CD4-positive, alpha-beta T cell treated with Interleukin-4 for 4 hours (primary cell): Measurements from ENCODE around the gene RFTN2.
"Not testable (repeated sequence)": the region's sequence is repeated elsewhere in the genome, so short reads cannot be mapped to it uniquely, and the experiment has no call there.

Experiments
- DNase-seq: peaks from one replicate; pipeline ENCODE4 v3.0.0-alpha.2; 2020

RFTN2 gene, protein sequence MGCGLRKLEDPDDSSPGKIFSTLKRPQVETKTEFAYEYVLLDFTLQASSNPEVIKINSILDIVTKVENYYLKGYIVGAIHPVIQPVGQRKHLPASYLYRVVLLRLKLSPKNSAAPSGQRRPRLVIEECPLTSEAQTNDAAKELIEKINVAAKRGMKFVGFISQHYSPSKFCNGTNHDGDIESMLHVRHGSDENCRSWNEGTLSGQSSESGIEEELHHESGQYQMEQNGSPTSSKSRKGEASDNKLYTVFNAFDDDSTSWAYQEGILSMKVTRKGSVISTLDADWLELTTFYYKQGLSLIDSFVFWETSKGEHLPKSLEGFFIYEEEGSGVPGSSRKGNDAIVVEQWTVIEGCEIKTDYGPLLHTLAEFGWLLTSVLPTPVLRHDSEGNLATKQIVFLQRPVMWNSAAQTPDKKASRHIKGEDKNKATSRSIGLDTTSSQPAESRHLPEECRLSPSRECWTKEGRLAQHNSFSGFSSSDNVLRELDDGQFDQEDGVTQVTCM

GRCh38 chr2:197675246-197675645, at the start of gene RFTN2:
Gene RFTN2 (minus strand): TSS chr2:197675587. CDS start chr2:197675458, 129 bp downstream.
- no peak for DNase-seq

DNA sequence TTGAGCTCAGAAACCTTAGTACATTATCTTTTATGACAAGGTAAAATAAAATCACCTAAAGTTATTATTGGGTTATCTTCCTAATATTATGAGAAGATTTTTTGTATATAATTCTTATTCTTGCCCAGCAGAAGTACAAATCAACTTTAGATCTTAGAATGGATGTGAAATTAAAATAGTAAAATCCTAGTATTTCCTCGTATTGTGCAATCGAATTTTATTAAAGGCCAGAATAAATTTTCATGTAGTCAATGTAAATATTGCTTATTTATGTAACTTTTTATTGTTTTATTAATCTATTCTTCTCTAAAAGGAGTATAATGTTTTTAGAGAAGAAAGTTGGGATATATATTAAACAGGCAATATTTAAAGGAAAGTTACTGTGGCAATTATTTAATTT, 42.5 kb upstream of the RFTN2 start:
- no peak for DNase-seq

- DNase-seq: no peak
Observed at GRCh38 chr2:197713271-197713670, 37.9 kb upstream of the RFTN2 start.

DNA sequence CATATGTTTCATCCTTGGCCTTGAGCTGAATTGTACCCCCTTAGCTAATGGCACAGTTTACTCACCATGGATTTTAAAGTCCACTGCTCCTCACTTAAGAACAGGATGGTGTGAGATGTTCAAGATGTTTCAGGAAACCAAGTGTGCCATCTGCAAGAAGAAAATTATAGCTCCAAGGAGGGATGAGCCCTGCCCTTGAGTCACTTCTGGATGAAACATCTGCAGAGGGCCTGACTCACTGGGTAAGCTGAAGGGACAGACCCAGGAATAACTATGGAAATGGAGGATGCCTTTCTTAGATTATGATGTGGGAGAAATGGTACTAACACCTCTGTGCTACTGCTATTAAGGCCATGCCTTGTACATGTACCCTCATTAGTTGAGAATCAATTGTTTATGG, 36.2 kb upstream of the RFTN2 start:
- DNase-seq: no peak

GRCh38 chr2:197710424-197711042, 35.1 kb upstream of the RFTN2 start:
- DNase-seq: no peak

GRCh38 chr2:197709140-197709539, 33.8 kb upstream of the RFTN2 start:
- not testable (repeated sequence) for DNase-seq

DNA sequence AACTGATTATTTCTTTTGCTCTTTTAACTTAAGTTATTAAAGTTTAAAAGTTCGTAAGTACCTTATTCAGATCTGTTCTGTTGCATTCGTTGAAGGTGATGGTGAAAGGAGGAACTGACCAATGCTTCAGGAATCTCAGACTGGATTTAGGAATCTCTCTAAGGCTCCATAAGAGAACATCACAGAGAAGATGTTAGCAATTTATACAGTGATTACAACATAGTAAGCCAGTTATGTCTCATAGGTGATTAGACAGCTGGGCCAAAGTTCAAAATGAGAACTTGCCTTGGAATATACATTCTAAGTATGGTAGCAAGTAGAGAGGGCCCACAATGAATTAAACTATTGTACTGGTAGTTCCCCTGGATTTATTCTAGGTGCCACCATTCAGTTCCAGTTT, 32.9 kb upstream of the RFTN2 start:
- DNase-seq: no peak

DNA sequence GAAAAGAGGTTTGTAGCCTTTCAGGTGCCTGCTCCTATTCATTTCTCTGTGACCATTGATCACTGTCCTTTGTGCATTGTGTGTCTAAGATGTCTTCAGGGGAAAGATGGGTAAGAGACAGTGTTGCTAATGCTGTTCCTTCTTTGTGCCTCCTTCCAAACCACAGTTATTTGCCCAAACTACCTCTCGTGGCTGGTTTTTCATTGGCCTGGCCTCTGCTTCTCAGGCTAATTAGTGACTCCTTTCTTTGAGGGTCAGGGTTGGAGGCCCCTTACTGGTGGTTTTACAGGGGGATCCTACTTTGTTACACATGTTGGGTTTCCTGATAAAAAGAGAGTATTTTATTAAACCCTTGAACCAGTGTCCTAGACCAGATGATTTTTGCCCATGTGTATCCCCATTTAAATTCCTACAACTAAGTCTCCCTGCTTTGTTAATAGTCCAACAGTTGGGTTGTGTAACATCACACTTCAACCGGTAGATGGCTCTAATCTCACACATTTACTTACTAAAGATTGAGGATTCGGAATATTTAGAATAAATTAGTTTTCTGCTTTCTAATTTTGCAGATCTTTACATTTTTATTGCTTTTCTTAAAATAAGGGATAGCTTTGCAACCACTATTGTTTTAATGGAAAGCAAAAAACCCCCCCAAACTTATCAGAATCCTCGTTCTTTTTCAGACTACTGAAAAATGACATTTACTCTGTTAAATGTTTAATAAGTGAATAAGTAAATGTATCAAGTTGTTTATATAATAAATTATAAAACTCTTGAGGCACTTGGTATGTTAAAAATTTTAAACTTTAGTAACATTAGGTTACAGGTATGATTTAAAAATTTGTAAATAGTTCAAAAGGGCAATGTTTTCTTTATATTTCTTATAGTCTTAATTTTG, 32.2 kb upstream of the RFTN2 start:
- peak; percentile 45 for DNase-seq

GRCh38 chr2:197706839-197707207, 31.4 kb upstream of the RFTN2 start:
- DNase-seq: no peak

- peak; percentile 15 for DNase-seq
Observed at GRCh38 chr2:197705912-197706838, 30.8 kb upstream of the RFTN2 start.

DNA sequence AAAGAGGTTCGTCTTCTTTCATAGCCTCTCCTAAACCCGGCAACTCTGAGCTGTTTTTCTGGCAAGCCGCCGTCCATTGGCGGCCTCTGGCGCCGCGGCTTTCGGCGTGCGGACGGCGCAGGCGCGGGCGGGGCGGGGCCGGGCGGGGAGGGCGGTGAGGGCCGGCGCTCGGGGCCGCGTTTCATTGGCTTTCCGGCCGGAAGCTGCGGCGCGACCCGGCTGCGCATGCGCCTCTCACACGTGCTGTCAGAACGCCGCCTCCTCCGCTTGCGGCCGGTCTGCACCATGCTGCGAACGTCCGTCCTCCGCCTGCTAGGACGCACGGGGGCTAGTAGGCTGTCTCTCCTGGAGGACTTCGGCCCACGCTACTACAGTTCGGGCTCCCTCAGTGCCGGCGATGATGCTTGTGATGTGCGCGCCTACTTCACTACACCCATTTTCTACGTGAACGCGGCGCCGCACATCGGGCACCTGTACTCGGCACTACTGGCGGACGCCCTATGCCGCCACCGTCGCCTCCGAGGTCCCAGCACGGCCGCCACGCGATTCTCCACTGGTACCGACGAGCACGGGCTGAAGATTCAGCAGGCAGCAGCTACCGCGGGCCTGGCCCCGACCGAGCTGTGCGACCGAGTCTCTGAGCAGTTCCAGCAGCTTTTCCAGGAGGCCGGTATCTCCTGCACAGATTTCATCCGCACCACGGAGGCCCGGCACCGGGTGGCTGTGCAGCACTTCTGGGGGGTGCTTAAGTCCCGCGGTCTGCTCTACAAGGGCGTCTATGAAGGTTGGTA, 29.9 kb upstream of the RFTN2 start, which contains the start of gene MARS2:
TSS of gene MARS2 (plus strand) at position 249 of the 791 bp plus-strand sequence. CDS start at position 286, 37 bp downstream.
- DNase-seq: peak; percentile 92

DNA sequence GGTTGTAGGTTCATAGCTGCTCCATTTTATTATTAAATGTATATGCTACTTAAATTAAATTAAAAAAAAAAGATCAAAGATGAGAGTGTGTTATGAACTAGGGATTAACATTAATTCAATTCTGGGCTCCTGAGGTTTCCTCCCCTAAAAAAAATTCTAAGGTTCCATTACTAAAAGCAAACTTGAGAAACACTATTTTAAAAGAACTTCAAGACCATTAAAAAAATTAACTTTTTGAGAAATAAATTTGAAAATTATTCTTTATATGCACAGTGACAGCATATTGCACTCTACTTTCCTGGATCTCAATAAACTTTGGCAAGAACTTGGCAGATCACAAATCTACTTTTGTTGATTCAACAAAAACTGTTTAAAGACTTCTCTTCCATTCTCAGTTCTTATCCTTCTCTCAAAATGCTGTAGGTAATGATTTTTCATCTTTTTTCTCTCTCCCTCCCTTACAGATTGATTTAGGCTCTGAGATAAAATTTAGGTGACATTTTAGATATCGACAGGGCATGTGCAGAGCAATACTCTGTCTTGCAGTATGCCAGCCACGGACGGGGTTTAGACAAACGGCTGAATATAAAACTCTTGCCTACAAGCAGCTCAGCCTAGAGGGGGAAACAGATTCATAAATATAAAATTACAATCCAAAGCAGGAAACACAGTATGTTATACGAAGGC, 29.2 kb upstream of the RFTN2 start:
- DNase-seq: no peak

DNA sequence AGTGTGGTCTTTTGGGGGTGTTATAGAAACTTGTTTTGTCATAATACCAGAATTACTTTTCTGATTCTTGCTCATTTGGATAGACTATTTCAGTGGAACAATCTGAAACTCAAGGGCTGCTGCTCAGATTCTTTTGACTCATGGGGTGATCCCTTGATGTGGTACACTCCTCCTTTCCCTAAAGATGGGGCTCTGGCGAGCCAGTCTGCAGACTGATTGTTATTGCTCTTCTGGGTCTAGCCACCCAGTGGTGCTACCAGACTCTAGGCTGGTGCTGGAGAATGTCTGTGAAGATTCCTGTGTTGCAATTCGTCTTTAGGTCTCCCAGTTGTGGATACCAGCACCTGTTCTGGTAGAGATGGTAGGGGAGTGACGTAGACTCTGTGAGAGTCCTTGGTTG, 25.6 kb upstream of the RFTN2 start:
- no peak for DNase-seq

GRCh38 chr2:197699724-197700123, 24.3 kb upstream of the RFTN2 start:
- not testable (repeated sequence) for DNase-seq

- not testable (repeated sequence) for DNase-seq
Observed at GRCh38 chr2:197696571-197696970, 21.2 kb upstream of the RFTN2 start.

DNA sequence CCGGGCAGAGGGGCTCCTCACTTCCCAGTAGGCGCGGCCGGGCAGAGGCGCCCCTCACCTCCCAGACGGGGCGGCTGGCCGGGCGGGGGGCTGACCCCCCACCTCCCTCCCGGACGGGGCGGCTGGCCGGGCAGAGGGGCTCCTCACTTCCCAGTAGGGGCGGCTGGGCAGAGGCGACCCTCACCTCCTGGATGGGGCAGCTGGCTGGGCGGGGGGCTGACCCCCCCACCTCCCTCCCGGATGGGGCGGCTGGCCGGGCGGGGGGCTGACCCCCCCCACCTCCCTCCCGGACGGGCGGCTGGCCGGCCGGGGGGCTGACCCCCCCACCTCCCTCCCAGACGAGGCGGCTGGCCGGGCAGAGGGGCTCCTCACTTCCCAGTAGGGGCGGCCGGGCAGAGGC, 20.6 kb upstream of the RFTN2 start:
- DNase-seq: not testable (repeated sequence)

DNA sequence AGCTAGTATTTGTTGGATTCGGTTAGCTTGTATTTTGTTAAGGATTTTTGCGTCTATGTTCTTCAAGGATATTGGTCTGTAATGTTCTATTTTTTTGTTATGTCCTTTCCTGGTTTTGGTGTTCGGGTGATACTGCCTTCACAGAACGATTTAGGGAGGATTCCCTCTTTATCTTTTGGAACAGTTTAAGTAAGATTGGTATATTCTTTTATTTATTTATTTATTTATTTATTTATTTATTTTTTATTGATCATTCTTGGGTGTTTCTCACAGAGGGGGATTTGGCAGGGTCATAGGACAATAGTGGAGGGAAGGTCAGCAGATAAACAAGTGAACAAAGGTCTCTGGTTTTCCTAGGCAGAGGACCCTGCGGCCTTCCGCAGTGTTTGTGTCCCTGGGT, 19.8 kb upstream of the RFTN2 start:
- not testable (repeated sequence) for DNase-seq

DNA sequence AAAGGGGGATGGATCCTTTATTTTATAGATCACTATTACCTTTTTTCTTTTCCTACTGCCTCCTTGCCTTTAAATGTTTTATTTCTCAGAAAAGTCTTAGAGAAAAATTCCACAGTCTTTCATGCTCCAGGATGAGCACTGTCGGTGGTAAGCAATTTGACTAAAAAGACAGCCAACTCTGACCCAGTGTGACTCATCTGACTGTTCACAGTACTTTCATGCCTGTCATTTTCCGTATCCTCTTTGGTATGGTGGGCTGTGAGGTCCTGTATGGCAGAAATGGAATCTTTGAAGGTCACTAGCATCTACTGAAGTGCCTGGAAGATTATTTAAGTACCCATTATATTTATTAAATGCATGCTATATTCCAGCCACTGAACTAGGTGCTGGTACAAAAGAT, 2.1 kb upstream of the RFTN2 start:
- DNase-seq: no peak

GRCh38 chr2:197677056-197677455, 1.7 kb upstream of the RFTN2 start:
- no peak for DNase-seq

- DNase-seq: no peak
Observed at GRCh38 chr2:197675711-197676188, 363 bp upstream of the RFTN2 start.
